Lung (tissue), 12 donors: ENCODE data around the gene KRT7. TPM values are rescaled to one million over a fixed set of nuclear protein-coding genes. Genes with fewer than 3 reads are reported as not detected.

Experiments used
- ATAC-seq: fragments of 200-7000 bp; cut with Tn5 transposase; one replicate; pipeline ENCODE4 v1.9.1; 2020; ENCODE audit warnings: moderate number of reproducible peaks; ENCODE audit not compliant: insufficient read depth, low FRiP score
- DNase-seq, 3 donors: peaks; one replicate each; pipeline ENCODE4 v3.0.0-alpha.2; 2013 to 2017
- H3K27ac ChIP-seq, 2 donors: one replicate each; pipeline ENCODE4 v1.5.1; 2013; ENCODE audit warnings: mild to moderate bottlenecking in 2 of 2, moderate library complexity in 2 of 2, control low read depth in 1 of 2, inconsistent platforms in 1 of 2, low read depth in 1 of 2, low read length in 1 of 2
- H3K27me3 ChIP-seq, 3 donors: one replicate each; pipeline ENCODE4 v1.5.1; 2013; ENCODE audit warnings: low read length in 2 of 3; ENCODE audit not compliant: control insufficient read depth in 3 of 3, insufficient read depth in 3 of 3
- H3K36me3 ChIP-seq, 4 donors: one replicate each; pipeline ENCODE4 v1.5.1; 2013; ENCODE audit warnings: low read length in 4 of 4, mild to moderate bottlenecking in 1 of 4, moderate library complexity in 1 of 4; ENCODE audit not compliant: control insufficient read depth in 4 of 4, insufficient read depth in 4 of 4
- H3K4me1 ChIP-seq, 5 donors: one replicate each; pipeline ENCODE4 v1.5.1; 2013; ENCODE audit warnings: low read length in 5 of 5, mild to moderate bottlenecking in 2 of 5, moderate library complexity in 1 of 5; ENCODE audit not compliant: control insufficient read depth in 5 of 5, insufficient read depth in 5 of 5
- H3K4me3 ChIP-seq: one replicate; pipeline ENCODE4 v1.5.1; 2013; ENCODE audit warnings: mild to moderate bottlenecking, control low read depth, moderate library complexity
- H3K9ac ChIP-seq, 2 donors: one replicate each; pipeline ENCODE4 v1.5.1; 2013; ENCODE audit warnings: low read length in 2 of 2, control low read depth in 1 of 2; ENCODE audit not compliant: insufficient read depth in 1 of 2
- H3K9me3 ChIP-seq, 4 donors: one replicate each; pipeline ENCODE4 v1.5.1; 2013; ENCODE audit warnings: low read length in 3 of 4, mild to moderate bottlenecking in 1 of 4, moderate library complexity in 1 of 4; ENCODE audit not compliant: control insufficient read depth in 4 of 4, insufficient read depth in 3 of 4
- WGBS, 2 donors: extraction: QIAGEN DNeasy Blood & Tissue Kit; methylation state at CpG; one replicate each; pipeline ENCODE4 v1.1.7; 2013; 5-methylcytosine and 5-hydroxymethylcytosine counted together
- polyA plus RNA-seq, 2 donors: library from polyadenylated mRNA; stranded (reverse); fragments of 200-250 nt; gene quantifications; one replicate each; pipeline ENCODE4 v1.2.1, GENCODE V29; 2013
- total RNA-seq, 2 donors: library from RNA; depleted of rRNA in 1 of 2; stranded (reverse); fragments of >200 nt in 1 of 2; gene quantifications; one replicate each; pipeline ENCODE4 v1.2.1, GENCODE V29; 2014 to 2021
- TF ChIP-seq, protein P1 (sequence below): IDR thresholded peaks from 2 replicates; pipeline ENCODE4 v1.5.1; 2012; ENCODE audit warnings: mild to moderate bottlenecking; ENCODE audit errors: control extremely low read depth, extremely low read depth
- donor health status: control.
- donor health status: control.
- donor health status: Bipolar disorder and iron deficiency.
- donor health status: healthy.
- donor health status: DM: yes; HTN: yes; CAD: no.

The KRT7 gene
- total and polyA plus RNA-seq, 4 donors = 33.6 to 1,415 (median 1,306) TPM

DNA sequence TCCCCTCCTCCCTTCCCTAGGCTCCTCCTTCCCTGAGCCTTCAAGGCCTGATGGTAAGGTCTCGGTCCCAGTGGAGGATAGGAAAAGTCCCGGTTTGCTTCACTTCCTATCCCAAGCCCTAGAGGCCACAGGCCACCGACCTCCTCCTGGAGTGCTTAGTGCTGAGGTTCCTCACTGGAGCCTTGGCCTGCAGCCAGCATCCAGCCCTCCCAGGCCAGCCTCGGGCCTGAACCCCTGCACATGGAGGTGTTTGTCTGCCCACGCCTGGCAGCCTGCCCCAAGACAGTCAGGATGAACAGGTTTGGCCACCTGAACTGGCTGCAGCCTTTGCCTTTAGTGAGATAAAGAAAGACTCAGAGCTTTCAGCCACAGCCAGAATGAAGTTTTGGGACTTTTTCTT is 15.8 kb upstream of the KRT7 start:
- ATAC-seq = peak; percentile 1
- Histone ChIP-seq H3K4me3 (no peak overlapping the region), H3K9ac (no peak overlapping the region), H3K4me1 (peaks cover 0 to 27% (median 3%) of the 10 kb centered on the region in 5 donors), H3K9me3 (peaks cover 0 to 2% (median 0%) of the 10 kb centered on the region in 4 donors), H3K36me3 (no peaks in the 10 kb centered on the region), H3K27ac (peak overlapping the region in 1 of 2 donors; percentile 43), H3K27me3 (peaks cover 0 to 2% (median 0%) of the 10 kb centered on the region in 3 donors)
- TF ChIP-seq, protein P1, sequence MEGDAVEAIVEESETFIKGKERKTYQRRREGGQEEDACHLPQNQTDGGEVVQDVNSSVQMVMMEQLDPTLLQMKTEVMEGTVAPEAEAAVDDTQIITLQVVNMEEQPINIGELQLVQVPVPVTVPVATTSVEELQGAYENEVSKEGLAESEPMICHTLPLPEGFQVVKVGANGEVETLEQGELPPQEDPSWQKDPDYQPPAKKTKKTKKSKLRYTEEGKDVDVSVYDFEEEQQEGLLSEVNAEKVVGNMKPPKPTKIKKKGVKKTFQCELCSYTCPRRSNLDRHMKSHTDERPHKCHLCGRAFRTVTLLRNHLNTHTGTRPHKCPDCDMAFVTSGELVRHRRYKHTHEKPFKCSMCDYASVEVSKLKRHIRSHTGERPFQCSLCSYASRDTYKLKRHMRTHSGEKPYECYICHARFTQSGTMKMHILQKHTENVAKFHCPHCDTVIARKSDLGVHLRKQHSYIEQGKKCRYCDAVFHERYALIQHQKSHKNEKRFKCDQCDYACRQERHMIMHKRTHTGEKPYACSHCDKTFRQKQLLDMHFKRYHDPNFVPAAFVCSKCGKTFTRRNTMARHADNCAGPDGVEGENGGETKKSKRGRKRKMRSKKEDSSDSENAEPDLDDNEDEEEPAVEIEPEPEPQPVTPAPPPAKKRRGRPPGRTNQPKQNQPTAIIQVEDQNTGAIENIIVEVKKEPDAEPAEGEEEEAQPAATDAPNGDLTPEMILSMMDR = no peak
- WGBS, 2 donors = 16 to 18% methylated on average over 5 of the region's 5 CpGs
- DNase-seq = peak; percentile 66 to 79 (median 78)

- 87 to 96% methylated on average over 4 of the region's 4 CpGs for WGBS, 2 donors
- H3K27ac ChIP-seq = no peak overlapping the region
Measured at GRCh38 chr12:52218001-52218400, 15.0 kb upstream of the KRT7 start.

GRCh38 chr12:52220477-52220876 is 12.6 kb upstream of the KRT7 start:
- no peak overlapping the region for H3K27ac ChIP-seq
- TF ChIP-seq, protein P1 = no peak
- ATAC-seq (no peak), DNase-seq (no peak)
- peaks cover 0 to 15% (median 3%) of the 10 kb centered on the region in 5 donors for H3K4me1 ChIP-seq
- H3K36me3 ChIP-seq = no peaks in the 10 kb centered on the region
- peaks cover 0 to 2% (median 0%) of the 10 kb centered on the region in 3 donors for H3K27me3 ChIP-seq
- 88 to 90% methylated on average over 3 of the region's 3 CpGs for WGBS, 2 donors
- peaks cover 0 to 2% (median 0%) of the 10 kb centered on the region in 4 donors for H3K9me3 ChIP-seq
- no peak overlapping the region for H3K9ac ChIP-seq
- H3K4me3 ChIP-seq = no peak overlapping the region

More at GRCh38 chr12:52218001-52218400, 15.0 kb upstream of the KRT7 start:
- Histone ChIP-seq H3K9me3 (peaks cover 0 to 2% (median 0%) of the 10 kb centered on the region in 4 donors), H3K36me3 (no peaks in the 10 kb centered on the region), H3K27me3 (peaks cover 0 to 2% (median 0%) of the 10 kb centered on the region in 3 donors), H3K9ac (no peak overlapping the region), H3K4me3 (no peak overlapping the region), H3K4me1 (peaks cover 0 to 27% (median 3%) of the 10 kb centered on the region in 5 donors)
- ATAC-seq (no peak), DNase-seq (no peak)
- TF ChIP-seq, protein P1 = no peak
